HG02623 (cell line): ENCODE data around the gene NME7.
A peak's percentile ranks its signal among the peaks of the same experiment; 100 is the strongest.
"Not testable (repeated sequence)": the region's sequence is repeated elsewhere in the genome, so short reads cannot be mapped to it uniquely, and the experiment has no call there.

Experiments used
- ATAC-seq: cut with Tn5 transposase; IDR thresholded peaks from one replicate; pipeline ENCODE4 v1.9.1; 2021; ENCODE audit warnings: moderate library complexity; ENCODE audit not compliant: unreplicated experiment

NME7 gene

DNA sequence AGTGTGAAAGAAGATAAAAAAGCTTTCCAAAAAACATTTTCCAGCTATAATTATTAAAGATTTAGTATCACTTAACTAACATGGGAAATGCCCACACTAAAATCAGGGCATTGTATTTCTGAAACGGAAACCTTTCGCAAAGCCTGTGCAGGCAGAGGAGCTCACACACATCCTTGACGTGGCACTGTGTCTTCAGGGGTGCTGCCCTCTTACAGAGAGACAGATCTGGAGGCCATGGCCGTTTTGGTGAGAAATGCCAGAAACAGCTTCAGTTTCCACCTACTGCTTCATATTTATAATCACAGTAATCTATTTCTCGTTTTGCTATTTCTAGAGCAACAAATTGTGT lies 234.4 kb downstream of the NME7 start:
- no peak for ATAC-seq

DNA sequence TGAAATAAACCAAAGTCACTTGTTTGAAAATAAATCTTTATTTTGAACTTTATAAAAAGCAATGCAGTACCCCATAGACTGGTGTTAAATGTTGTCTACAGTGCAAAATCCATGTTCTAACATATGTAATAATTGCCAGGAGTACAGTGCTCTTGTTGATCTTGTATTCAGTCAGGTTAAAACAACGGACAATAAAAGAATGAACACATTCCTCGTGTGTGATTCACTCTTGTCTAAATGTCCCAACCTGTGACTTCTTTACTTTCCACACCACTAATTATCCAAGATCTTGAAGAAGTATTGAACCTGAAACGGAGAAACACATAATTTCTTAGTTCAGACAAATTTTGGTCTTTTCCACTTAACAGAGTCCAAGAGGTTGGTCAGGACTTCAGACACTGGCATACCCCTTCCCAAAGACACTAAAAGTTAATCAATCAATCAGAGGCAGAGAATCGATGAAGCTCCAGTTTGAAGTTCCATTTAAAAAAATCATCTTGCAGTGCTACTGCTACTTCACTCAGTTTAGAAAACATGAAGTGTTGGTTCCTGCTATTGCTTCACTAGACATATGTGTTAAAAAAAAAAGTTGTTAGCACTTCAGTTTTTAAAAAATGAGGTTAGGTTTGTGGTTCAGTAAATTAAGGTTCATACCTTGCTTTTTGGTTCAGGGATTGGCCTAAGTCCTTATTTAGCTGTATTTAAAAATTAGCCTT lies 234.9 kb downstream of the NME7 start:
- no peak for ATAC-seq

DNA sequence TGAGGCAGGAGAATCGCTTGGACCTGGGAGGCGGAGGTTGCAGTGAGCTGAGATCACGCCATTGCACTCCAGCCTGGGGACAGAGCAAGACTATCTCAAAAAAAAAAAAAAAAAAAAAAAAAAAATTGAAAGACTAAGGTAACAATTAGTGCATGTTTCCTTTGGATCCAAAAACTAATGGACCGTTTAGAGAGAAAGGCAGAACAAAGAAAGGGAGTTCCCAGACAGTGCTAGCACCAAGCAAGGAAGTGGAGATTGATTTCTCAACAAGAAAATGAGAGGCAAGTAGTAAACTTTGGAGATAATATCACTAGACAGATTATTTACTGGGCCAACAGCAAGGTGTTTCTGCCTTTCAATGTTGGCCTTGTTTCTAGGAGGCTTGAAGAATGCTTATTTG lies 236.9 kb downstream of the NME7 start:
- no peak for ATAC-seq

DNA sequence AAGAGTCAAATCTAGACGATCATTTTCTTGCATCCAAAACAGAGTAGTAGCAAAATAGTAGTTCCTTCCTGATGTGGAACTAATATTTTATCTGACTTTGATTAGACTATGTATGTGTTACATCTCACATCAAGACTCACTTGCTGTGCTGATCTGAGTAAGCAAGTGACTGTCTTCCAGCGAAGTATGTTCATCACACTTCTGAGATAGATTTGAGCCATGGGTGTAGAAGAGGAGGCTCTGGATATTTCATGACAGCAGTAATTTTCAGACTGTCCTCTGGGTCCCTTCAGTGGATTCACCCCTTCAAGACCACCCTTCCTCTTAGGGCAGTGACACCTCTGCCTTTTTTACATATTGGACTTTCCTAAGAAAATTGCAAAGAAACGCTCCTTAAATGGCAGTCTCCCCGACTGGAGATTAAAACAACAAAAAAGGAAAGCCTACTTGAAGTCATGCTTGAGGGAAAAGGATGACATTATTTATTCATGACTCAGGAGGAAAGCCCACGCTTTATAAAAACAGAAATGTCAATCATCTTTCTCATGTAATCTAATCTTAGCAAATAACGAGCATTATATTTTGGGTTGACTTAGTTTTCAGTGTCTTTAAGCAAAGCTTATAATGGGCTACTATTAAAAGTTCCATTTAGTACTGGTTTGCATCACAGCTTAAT lies 238.3 kb downstream of the NME7 start:
- no peak for ATAC-seq

- ATAC-seq = no peak
Observed at GRCh38 chr1:169128562-169128961, 239.0 kb downstream of the NME7 start.

DNA sequence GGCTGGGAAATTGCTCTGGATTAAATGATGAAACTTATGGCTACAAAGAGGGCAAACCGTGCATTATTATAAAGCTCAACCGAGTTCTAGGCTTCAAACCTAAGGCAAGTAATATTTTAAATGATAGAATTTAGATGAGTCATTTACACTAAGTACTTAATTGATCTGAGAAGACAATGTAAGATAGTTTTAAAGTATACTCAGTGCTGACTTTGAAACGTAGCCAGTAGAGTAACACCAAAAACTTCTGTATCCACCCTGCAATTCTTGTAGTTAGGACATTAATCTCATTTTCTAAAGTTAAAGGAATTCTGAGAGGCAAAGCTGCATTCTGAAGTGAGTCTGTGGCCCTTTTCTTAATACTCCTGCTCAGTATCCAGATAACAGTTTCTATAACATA lies 240.3 kb downstream of the NME7 start:
- ATAC-seq = no peak

GRCh38 chr1:169126335-169126734 lies 241.3 kb downstream of the NME7 start:
- no peak for ATAC-seq

GRCh38 chr1:169125597-169125996 lies 242.0 kb downstream of the NME7 start:
- not testable (repeated sequence) for ATAC-seq

DNA sequence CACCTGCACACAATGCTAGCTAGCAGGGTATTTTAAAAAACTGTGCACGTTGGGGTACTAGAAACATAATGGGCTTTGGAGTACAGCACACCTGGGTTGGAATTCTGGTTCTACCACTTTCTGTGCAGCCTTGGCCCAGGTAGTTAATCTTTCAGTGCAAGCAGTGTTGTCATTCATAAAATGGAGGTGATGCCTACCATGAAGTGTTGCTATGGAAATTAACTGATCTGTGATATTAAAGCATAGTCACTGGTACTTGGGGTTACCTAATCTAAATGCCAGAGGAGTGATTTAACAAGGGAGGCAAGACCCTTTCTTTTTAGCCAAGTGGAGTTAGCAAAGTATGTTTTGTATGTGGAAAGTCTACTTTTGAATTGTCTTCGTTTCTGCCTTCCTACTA lies 243.1 kb downstream of the NME7 start:
- ATAC-seq = no peak

DNA sequence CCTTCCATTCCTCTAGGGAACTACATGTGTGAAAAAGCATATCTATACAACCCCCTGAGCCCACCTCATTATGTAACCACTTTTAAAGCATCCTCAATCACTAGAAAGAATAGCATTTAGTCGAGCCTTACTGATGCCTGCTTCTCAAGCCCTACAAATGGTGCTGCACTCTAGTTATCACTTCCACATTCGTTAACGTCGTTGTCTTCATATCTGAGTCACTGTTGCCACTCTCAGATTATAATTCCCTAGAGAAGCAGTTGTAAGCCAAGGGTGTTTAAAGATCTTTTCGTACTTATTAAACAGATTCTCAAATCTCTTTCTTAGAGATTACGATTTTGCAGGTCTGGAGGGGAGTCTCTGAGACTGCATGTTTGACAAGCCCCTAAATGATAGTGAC lies 244.6 kb downstream of the NME7 start:
- ATAC-seq = peak; percentile 54

DNA sequence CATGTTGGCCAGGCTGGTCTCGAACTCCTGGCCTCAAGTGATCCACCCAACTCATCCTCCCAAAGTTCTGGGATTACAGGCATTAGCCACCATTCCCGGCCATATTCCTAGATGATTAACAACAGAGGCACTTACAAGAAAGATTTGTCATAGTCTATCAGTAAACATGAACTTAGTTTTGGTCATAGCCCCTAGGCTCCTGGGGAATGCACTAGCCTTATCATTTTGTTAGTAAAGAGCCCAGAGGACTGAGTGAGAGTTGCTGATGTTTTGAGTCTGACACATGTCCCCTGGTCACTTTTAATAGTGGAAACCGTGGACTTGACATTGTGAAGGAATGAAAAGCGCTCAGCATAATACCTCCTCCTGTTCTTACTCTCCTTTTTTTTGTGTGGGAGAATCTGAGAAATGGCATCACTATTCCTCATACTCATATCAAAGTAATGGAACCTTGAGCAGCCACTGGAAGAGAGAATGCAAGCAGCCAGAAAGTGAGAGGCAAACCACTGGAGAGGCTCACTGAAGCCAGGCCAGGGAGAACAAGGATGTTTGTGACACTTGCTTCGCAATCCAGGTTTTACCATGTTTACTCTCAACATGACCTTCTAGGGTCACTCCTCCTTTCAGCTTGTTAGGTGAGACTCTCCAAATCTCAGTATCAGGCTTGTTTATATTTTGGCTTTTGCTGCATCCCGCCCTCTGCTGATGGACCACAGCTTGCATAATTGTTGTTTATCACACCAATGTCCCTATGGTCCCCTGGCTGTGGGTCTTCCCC lies 246.3 kb downstream of the NME7 start:
- no peak for ATAC-seq

DNA sequence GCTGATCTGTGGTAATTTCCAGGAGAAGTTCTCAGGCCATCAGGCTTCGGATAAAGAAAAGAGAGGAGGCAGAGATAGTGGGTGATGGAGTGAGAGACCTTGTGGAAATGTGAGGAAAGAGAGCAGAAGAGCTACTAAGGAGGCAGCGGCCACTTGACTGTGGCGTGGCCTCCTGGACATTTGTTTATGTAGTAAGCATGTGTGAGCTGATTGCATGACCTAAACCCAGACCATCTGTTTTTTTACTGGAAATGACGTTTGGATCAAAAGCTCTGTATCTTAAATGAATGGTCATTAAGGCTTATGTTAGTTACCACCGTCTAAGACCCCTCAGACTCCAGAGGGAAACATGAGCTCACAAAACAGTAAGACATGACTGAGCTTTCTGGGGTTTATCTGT lies 247.5 kb downstream of the NME7 start:
- no peak for ATAC-seq

- no peak for ATAC-seq
Observed at GRCh38 chr1:169119405-169119804, 248.2 kb downstream of the NME7 start.

DNA sequence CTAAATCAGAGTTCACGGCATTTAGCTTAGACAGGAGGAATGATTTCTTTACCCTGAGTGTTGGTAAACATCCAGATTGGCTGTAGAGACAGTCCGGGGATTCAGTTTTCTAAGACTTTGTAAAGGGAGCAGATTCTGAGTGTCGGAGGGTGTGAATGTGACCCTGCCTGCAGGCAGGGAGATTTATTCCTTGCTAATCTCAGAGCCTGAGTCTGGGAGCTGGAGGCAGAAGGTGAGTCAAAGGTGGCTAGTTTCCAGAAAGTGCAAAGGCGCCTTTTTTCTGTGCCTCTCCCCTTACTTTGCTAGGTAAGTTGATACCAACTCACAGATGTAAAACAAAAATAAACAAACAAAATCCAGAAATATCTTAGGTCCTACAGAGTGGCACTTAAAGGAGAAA lies 249.4 kb downstream of the NME7 start:
- no peak for ATAC-seq

- no peak for ATAC-seq
Observed at GRCh38 chr1:169117599-169117998, 250.0 kb downstream of the NME7 start.

GRCh38 chr1:169117014-169117413 lies 250.6 kb downstream of the NME7 start:
- ATAC-seq = no peak

DNA sequence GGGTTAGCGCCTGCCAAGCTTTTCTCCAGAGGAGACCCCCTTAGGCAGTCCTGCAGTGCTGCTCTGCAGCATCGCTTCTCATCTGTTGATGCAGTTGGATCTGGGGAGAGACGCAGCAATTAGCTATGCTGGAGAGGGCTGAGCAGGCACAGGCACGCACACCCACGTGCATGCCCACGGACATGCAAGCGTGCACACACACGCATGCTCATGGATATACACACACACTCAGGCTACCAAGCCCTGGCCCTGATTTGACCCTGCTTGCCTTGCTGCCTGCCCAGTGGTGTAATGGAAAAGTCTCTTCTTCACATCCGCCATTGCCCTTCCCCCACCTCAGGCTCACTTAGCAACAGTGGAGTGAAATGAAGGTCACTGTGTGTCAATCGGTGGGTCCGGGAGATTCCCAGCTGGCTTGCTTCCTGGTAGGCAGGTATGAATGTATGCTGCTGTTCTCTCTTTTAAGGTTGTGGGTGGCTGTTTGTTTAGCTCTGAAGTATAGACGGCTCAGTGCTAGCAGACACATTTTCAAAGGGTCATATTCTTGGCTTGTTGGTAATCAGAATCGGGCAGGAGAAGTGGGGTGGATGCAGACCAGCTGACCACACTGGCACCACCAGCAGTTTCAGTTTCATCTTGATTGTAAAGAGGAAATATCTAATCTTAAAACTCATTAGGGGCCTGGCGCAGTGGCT lies 251.6 kb downstream of the NME7 start:
- ATAC-seq = no peak

DNA sequence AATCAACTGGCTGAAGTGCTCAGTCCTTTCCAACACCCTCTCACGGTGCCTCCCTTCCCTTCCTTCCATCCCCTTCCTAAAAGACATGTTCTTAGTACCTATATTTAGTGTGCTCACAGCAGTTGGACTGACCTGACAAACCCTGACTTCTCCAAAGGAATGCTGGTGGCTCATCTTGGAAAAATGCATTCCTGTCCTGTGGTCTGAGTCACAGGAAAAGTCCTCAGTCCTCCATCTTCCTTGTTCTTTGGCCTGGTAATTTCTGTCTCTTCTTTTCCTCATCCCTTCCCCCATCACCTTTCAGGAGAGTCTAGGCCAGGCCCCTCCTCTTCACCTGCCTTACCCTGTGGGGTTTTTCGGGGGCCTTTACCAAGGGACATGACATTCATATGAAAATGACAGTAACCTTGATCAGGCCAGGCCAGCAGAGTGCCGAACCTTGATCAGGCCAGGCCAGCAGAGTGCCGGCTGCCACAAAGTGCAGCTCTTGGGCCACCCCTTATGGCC lies 253.9 kb downstream of the NME7 start:
- no peak for ATAC-seq

DNA sequence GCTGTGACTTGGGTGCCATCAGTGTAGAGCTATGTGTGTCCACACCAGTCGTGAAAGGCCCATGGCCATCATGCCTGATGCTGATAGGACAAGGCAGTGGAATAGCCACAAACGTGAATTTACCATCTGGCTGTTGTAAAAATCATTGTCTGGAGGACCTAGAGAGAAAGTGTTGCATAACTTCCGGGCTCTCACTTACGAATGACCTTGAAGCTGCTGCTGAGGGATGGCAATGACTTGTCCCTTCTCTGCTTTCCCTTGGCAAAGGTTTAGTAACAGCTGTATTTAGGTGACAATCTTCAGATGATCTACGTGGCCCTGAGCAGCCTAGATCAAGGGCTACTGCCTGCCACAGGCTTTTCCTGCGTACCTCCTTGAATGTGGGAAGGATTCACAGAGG lies 255.4 kb downstream of the NME7 start:
- ATAC-seq = no peak

DNA sequence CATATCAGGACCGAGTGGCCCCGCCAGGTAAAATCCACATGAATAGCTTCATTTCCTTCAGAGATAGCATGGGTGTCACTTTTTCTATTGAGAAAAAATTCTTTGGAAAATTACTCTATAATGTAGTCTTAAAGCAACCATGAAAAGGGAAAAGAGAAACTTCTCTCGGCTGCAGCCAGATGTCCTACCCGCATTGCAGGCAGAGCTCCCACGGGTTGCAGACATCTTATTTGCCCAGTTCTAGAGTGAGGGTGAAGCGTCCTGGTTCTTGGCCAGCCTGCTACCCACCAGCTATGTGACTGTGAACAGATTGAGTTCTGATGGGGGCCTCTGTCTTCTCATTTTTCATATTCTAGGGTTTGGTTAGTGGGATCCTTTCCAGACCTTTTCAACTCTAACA lies 256.1 kb downstream of the NME7 start:
- ATAC-seq = no peak

DNA sequence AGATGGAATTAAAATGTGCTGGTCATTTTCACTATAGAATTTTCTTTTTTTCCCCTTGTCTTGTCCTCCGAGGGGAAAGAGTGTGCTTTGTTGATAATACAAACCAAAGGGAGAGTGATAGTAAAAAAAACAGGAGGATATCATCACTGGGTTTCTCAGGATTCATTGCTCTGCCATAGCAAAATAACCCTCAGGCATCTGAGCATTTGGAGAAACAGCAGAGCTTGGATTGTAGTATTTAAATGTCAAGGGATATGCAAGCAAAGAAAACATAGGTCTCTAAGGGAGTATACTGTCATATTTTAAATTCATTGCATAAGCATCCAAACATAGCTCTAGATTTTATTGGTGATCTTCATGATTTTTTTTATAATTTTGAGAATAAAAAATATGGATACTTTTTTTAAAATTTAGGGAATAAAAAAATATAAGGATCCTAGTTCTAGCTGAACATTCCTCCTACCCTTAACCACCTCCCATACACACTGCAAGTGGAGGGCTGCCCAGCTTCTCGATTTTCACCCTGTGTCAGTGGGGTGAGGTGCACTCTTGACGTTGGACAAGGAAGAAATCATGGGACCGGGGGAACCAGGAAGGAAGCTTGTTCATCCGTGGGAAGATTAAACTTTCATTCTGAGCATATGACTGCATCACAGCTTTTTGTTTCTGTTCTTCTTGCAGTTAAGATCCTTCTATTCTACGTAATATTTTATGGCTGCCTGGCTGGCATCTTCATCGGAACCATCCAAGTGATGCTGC lies 256.7 kb downstream of the NME7 start:
- ATAC-seq = no peak
